Measurements from ENCODE around the gene HOXD13.

- TF ChIP-seq, protein P1, sequence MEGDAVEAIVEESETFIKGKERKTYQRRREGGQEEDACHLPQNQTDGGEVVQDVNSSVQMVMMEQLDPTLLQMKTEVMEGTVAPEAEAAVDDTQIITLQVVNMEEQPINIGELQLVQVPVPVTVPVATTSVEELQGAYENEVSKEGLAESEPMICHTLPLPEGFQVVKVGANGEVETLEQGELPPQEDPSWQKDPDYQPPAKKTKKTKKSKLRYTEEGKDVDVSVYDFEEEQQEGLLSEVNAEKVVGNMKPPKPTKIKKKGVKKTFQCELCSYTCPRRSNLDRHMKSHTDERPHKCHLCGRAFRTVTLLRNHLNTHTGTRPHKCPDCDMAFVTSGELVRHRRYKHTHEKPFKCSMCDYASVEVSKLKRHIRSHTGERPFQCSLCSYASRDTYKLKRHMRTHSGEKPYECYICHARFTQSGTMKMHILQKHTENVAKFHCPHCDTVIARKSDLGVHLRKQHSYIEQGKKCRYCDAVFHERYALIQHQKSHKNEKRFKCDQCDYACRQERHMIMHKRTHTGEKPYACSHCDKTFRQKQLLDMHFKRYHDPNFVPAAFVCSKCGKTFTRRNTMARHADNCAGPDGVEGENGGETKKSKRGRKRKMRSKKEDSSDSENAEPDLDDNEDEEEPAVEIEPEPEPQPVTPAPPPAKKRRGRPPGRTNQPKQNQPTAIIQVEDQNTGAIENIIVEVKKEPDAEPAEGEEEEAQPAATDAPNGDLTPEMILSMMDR (IDR thresholded peaks at IDR 0.05), result no peak
- no peak for TF ChIP-seq EP300 (IDR thresholded peaks at IDR 0.05)
These were observed 35.9 kb downstream of the HOXD13 start for GRCh38 chr2:176128172-176128981.
